Measurements from ENCODE around the gene SEC14L1.
A peak's percentile ranks its signal among the peaks of the same experiment; 100 is the strongest.
"Not testable (repeated sequence)": the region's sequence is repeated elsewhere in the genome, so short reads cannot be mapped to it uniquely, and the experiment has no call there.

The SEC14L1 gene

GRCh38 chr17:77136420-77136767 lies 4.4 kb upstream of the SEC14L1 start:
- no peak overlapping the region for H3K4me3 ChIP-seq (ENCODE audit: low read length)
- peaks cover 15% of the 10 kb centered on the region for H3K4me1 ChIP-seq (ENCODE audit: control insufficient read depth, insufficient read depth, low read length)
- no peaks in the 10 kb centered on the region for H3K27me3 ChIP-seq (ENCODE audit: control insufficient read depth, insufficient read depth, low read length)
- H3K9me3 ChIP-seq (ENCODE audit: control insufficient read depth, low read length): peaks cover 4% of the 10 kb centered on the region
- H3K36me3 ChIP-seq (ENCODE audit: control insufficient read depth, insufficient read depth, low read length): no peaks in the 10 kb centered on the region
- H3K9ac ChIP-seq (ENCODE audit: low read length): no peak overlapping the region

DNA sequence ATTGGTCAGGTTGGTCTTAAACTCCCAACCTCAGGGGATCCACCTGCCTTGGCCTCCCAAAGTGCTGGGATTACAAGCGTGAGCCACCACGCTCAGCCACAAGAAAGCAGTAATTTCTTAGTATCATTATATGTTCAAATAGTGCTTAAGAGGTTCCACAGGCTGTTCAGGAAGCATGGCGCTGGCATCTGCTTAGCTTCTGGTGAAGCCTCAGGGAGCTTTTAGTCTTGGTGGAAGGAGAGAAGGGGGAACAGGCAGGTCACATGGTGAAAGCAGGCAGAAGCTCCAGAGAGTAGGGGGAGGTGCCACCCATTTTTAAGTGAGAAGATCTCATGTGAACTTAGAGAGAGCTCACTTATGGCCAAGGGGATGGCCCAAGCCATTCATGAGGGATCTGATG lies 3.7 kb upstream of the SEC14L1 start:
- no peak overlapping the region for H3K9ac ChIP-seq (ENCODE audit: low read length)
- peaks cover 4% of the 10 kb centered on the region for H3K9me3 ChIP-seq (ENCODE audit: control insufficient read depth, low read length)
- H3K27me3 ChIP-seq (ENCODE audit: control insufficient read depth, insufficient read depth, low read length): no peaks in the 10 kb centered on the region
- H3K4me1 ChIP-seq (ENCODE audit: control insufficient read depth, insufficient read depth, low read length): peaks cover 19% of the 10 kb centered on the region
- no peaks in the 10 kb centered on the region for H3K36me3 ChIP-seq (ENCODE audit: control insufficient read depth, insufficient read depth, low read length)
- no peak overlapping the region for H3K4me3 ChIP-seq (ENCODE audit: low read length)

DNA sequence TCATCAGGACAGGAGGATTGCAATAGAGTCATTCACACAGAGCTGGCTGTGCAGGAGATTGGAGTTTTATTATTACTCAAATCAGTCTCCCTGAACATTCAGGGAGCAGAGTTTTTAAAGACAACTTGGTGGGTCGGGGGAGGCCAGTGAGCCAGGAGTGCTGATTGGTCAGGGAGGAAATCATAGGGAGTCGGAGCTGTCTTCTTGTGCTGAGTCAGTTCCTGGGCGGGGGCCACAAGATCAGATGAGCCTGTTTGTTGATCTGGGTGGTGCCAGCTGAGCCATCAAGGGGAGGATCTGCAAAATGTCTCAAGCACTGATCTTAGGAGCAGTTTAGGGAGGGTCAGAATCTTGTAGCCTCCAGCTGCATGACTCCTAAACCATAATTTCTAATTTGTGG lies 2.9 kb upstream of the SEC14L1 start:
- not testable (repeated sequence) for H3K27me3 ChIP-seq (ENCODE audit: control insufficient read depth, insufficient read depth, low read length); H3K36me3 ChIP-seq (ENCODE audit: control insufficient read depth, insufficient read depth, low read length); H3K4me3 ChIP-seq (ENCODE audit: low read length); H3K9ac ChIP-seq (ENCODE audit: low read length); H3K9me3 ChIP-seq (ENCODE audit: control insufficient read depth, low read length)
- H3K4me1 ChIP-seq (ENCODE audit: control insufficient read depth, insufficient read depth, low read length): peaks cover 24% of the 10 kb centered on the region

- no peaks in the 10 kb centered on the region for H3K27me3 ChIP-seq (ENCODE audit: control insufficient read depth, insufficient read depth, low read length)
- H3K4me3 ChIP-seq (ENCODE audit: low read length): peak overlapping the region; percentile 47
- H3K4me1 ChIP-seq (ENCODE audit: control insufficient read depth, insufficient read depth, low read length): peaks cover 25% of the 10 kb centered on the region
- H3K9me3 ChIP-seq (ENCODE audit: control insufficient read depth, low read length): peaks cover 4% of the 10 kb centered on the region
- no peaks in the 10 kb centered on the region for H3K36me3 ChIP-seq (ENCODE audit: control insufficient read depth, insufficient read depth, low read length)
- peak overlapping the region; percentile 90 for H3K9ac ChIP-seq (ENCODE audit: low read length)
Observed at GRCh38 chr17:77140166-77140877, 447 bp upstream of the SEC14L1 start.

DNA sequence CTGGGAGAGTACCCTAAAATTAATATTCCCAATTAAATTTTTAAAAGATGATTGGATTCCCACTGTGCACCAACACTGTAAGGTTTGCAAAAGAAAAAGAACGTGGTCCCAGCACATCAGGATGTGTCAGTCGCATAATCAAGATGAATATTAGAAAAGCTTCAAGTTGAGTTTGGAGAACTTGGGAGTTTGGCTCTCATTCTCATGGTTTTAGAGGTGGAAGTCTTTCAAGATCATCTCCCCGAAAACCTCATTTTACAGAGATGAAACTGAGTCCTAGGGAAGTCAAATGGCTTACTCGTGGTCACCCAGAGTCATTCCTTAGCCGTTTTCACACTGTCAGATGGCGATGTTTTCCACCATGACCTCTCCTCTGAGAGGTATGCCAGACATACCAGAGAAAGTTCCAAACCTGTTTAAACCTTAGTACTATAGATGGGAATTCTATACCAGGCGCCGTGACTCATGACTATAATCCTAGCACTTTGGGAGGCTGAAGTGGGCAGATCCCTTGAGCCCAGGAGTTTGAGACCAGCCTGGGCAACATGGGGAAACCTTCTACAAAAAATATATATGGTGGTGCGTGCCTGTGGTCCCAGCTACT lies 1.2 kb downstream of the SEC14L1 start:
- peaks cover 38% of the 10 kb centered on the region for H3K4me1 ChIP-seq (ENCODE audit: control insufficient read depth, insufficient read depth, low read length)
- peak overlapping the region; percentile 57 for H3K9ac ChIP-seq (ENCODE audit: low read length)

GRCh38 chr17:77142689-77143088 lies 1.9 kb downstream of the SEC14L1 start:
- H3K9ac ChIP-seq (ENCODE audit: low read length): peak overlapping the region; percentile 31
- no peaks in the 10 kb centered on the region for H3K27me3 ChIP-seq (ENCODE audit: control insufficient read depth, insufficient read depth, low read length)
- no peak overlapping the region for H3K4me3 ChIP-seq (ENCODE audit: low read length)
- no peaks in the 10 kb centered on the region for H3K9me3 ChIP-seq (ENCODE audit: control insufficient read depth, low read length)
- H3K36me3 ChIP-seq (ENCODE audit: control insufficient read depth, insufficient read depth, low read length): no peaks in the 10 kb centered on the region
- peaks cover 35% of the 10 kb centered on the region for H3K4me1 ChIP-seq (ENCODE audit: control insufficient read depth, insufficient read depth, low read length)

More for the DNA sequence above, 1.2 kb downstream of the SEC14L1 start:
- no peaks in the 10 kb centered on the region for H3K27me3 ChIP-seq (ENCODE audit: control insufficient read depth, insufficient read depth, low read length)
- H3K9me3 ChIP-seq (ENCODE audit: control insufficient read depth, low read length): peaks cover 4% of the 10 kb centered on the region
- H3K4me3 ChIP-seq (ENCODE audit: low read length): no peak overlapping the region
- no peaks in the 10 kb centered on the region for H3K36me3 ChIP-seq (ENCODE audit: control insufficient read depth, insufficient read depth, low read length)

GRCh38 chr17:77143306-77143705 lies 2.5 kb downstream of the SEC14L1 start:
- Histone ChIP-seq H3K9ac (ENCODE audit: low read length) (no peak overlapping the region), H3K4me3 (ENCODE audit: low read length) (no peak overlapping the region), H3K4me1 (ENCODE audit: control insufficient read depth, insufficient read depth, low read length) (peaks cover 30% of the 10 kb centered on the region)

DNA sequence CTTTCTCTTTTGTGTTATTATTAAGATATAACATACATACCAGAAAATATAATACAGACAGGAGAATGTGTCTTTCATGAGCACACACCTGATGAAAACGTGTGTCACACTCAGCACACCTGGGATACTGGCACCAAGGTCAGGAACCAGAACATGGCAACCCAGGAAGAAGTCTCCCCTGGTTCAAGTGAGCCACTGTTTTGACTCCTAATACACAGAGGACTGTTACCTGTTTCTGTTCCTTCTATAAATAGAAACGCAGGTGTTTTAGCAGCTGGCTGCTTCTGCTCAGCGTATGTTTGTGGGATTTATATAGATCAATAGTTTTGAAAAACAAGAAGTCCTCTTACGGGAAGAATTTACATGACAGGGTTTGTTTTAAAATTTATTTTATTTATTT lies 3.5 kb downstream of the SEC14L1 start:
- no peak overlapping the region for H3K4me3 ChIP-seq (ENCODE audit: low read length)

More at GRCh38 chr17:77143306-77143705, 2.5 kb downstream of the SEC14L1 start:
- H3K36me3 ChIP-seq (ENCODE audit: control insufficient read depth, insufficient read depth, low read length): no peaks in the 10 kb centered on the region
- no peaks in the 10 kb centered on the region for H3K9me3 ChIP-seq (ENCODE audit: control insufficient read depth, low read length)
- no peaks in the 10 kb centered on the region for H3K27me3 ChIP-seq (ENCODE audit: control insufficient read depth, insufficient read depth, low read length)

DNA sequence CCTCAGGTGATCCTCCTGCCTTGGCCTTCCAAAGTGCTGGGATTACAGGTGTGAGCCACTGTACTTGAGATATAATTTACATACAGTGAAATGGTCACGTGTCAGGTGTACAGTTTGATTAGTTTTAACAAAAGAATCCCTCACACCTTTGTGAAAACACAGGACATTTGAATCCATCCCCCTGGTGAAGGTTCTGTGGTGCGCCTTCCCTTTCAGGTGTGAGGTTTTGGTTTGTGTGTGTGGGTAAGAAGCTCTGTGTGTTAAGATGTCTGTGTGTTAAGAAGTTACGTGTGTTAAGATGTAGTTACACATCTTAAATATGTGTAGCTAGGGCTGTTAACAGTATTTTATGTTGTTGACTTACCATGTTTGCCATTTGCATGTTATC lies 4.4 kb downstream of the SEC14L1 start:
- Histone ChIP-seq H3K9me3 (ENCODE audit: control insufficient read depth, low read length) (no peaks in the 10 kb centered on the region), H3K4me1 (ENCODE audit: control insufficient read depth, insufficient read depth, low read length) (peaks cover 23% of the 10 kb centered on the region), H3K9ac (ENCODE audit: low read length) (no peak overlapping the region), H3K4me3 (ENCODE audit: low read length) (no peak overlapping the region), H3K36me3 (ENCODE audit: control insufficient read depth, insufficient read depth, low read length) (no peaks in the 10 kb centered on the region), H3K27me3 (ENCODE audit: control insufficient read depth, insufficient read depth, low read length) (no peaks in the 10 kb centered on the region)

More for the DNA sequence above, 3.5 kb downstream of the SEC14L1 start:
- Histone ChIP-seq H3K9ac (ENCODE audit: low read length) (no peak overlapping the region), H3K9me3 (ENCODE audit: control insufficient read depth, low read length) (no peaks in the 10 kb centered on the region), H3K36me3 (ENCODE audit: control insufficient read depth, insufficient read depth, low read length) (no peaks in the 10 kb centered on the region), H3K27me3 (ENCODE audit: control insufficient read depth, insufficient read depth, low read length) (no peaks in the 10 kb centered on the region), H3K4me1 (ENCODE audit: control insufficient read depth, insufficient read depth, low read length) (peaks cover 30% of the 10 kb centered on the region)

DNA sequence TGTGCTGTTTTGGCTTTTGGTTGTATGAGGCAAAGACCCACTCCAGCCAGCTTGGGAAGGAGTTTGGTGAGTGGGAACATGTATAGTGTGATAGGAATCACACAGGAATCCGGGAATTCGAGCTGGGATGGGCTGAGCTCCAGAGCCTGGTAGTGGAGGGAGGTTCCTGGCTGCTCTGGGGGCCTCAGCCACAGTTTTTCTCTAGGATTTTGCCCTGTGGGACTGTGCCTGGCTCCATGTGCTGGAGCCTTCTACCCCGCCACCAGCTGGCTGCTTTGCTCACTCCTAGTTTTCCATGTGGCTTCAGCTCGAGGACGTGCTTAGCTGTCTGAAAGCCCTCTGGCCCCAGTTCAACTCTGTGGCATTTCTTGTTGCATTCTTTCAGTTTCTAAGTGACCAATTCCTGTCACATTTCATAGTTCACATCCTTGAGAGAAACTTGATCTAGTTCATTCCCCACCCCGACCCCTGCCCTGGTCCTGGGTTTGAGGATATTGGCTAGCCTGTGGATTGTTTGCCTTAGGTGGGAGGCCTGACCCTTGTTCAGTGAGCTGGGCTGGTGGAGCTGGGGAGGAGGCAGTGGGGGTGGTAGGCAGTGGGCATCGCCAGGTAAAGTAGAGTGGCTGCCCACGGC lies 5.0 kb downstream of the SEC14L1 start:
- Histone ChIP-seq H3K9ac (ENCODE audit: low read length) (no peak overlapping the region), H3K9me3 (ENCODE audit: control insufficient read depth, low read length) (no peaks in the 10 kb centered on the region), H3K36me3 (ENCODE audit: control insufficient read depth, insufficient read depth, low read length) (no peaks in the 10 kb centered on the region), H3K27me3 (ENCODE audit: control insufficient read depth, insufficient read depth, low read length) (no peaks in the 10 kb centered on the region), H3K4me1 (ENCODE audit: control insufficient read depth, insufficient read depth, low read length) (peaks cover 23% of the 10 kb centered on the region), H3K4me3 (ENCODE audit: low read length) (no peak overlapping the region)

DNA sequence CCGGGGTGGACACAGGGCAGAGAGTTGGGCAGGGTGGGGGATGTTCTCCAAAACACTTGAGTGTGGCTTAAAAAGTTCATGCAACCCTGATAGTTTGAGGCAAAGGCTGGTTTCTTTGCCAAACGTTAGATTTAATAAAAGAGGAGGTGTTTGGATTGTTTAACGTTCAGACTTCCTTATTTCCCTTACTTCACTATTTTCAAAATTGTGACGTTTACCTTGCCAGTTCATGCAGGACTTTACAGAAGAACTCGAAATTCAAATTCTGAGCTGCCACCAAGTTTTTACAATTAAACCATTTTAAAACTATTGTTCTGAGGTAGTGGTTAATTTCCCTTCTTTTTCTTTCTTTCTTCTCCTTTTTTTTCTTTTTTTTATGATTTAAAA lies 5.5 kb downstream of the SEC14L1 start:
- H3K4me3 ChIP-seq (ENCODE audit: low read length): no peak overlapping the region
- H3K9me3 ChIP-seq (ENCODE audit: control insufficient read depth, low read length): no peaks in the 10 kb centered on the region
- no peaks in the 10 kb centered on the region for H3K27me3 ChIP-seq (ENCODE audit: control insufficient read depth, insufficient read depth, low read length)
- H3K36me3 ChIP-seq (ENCODE audit: control insufficient read depth, insufficient read depth, low read length): no peaks in the 10 kb centered on the region
- H3K4me1 ChIP-seq (ENCODE audit: control insufficient read depth, insufficient read depth, low read length): peaks cover 23% of the 10 kb centered on the region
- H3K9ac ChIP-seq (ENCODE audit: low read length): no peak overlapping the region

DNA sequence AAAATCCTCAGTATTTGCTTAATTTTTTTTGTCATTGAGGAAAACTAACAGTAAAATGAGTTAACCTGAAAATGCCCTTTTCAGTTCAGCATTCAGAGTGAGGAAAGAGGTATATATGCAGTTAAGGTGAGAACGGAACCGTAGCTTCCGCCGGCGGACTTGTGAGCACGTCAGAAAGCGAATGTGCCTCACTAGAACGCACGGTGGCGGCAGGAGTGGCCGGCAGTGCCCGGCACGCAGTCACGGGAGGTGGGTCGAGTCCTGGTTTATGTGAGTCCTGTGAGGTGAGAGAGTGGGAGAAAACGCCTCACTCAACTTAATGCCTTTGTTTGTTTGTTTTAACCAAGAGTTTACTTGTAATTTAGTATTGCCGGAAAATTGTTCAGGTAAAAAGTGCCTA lies 6.1 kb downstream of the SEC14L1 start:
- H3K4me3 ChIP-seq (ENCODE audit: low read length): peak overlapping the region; percentile 1
- peaks cover 21% of the 10 kb centered on the region for H3K4me1 ChIP-seq (ENCODE audit: control insufficient read depth, insufficient read depth, low read length)
- H3K36me3 ChIP-seq (ENCODE audit: control insufficient read depth, insufficient read depth, low read length): no peaks in the 10 kb centered on the region
- no peaks in the 10 kb centered on the region for H3K9me3 ChIP-seq (ENCODE audit: control insufficient read depth, low read length)
- no peaks in the 10 kb centered on the region for H3K27me3 ChIP-seq (ENCODE audit: control insufficient read depth, insufficient read depth, low read length)
- H3K9ac ChIP-seq (ENCODE audit: low read length): peak overlapping the region; percentile 36

All from mucosa of stomach (tissue), 1 donor.